ENCODE data around the gene MED16. TPM values are rescaled to one million over a fixed set of nuclear protein-coding genes. Genes with fewer than 3 reads are reported as not detected.
"Not testable (repeated sequence)": the region's sequence is repeated elsewhere in the genome, so short reads cannot be mapped to it uniquely, and the experiment has no call there.

MED16 gene
- total RNA-seq, 1 donor from 2014 or later: 55.7 TPM

DNA sequence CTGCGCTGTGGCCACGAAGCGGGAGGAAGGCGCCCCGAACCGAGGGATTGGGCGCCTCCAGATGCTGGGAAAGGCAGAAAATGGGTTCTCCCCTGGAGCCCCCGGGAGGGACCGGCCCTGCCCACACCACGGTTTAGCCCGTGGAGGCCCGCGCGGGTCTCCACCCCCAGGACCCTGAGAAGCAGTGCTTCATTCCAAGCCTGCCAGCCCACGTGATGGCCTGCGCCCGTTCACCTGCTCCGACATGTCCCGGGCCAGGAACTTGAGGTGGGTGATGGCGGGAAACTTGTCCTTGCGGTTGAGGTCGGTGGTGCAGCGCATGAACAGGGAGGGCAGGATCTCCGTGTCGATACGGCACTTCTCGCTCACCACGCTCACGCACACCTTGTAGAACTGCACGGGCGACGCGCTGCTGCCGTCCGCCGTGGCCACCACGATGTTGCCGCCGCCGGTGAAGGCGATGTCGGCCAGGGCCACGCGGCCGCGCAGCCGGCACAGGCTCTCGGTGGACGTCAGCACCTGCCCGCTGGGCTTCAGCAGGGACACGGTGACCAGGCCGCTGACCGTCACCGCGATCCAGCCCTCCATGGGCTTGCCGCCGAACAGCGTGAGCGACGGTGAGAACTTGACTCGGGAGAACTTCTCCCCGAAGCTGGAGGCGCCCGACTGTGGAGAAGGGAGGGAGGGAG is 7.3 kb downstream of the MED16 start:
- intact Hi-C loops (cut with micrococcal nuclease): no loop called here
- Mint-ChIP-seq H3K4me3 (ENCODE audit: low read depth) (no peak overlapping the region), H3K27me3 (ENCODE audit: low read depth) (no peaks in the 10 kb centered on the region), H3K36me3 (ENCODE audit: low read depth) (peaks cover 25% of the 10 kb centered on the region), H3K4me1 (ENCODE audit: low read depth) (no peaks in the 10 kb centered on the region), H3K27ac (no peak overlapping the region), H3K9me3 (no peaks in the 10 kb centered on the region)
- no peak for DNase-seq (ENCODE audit: low spot score)

DNA sequence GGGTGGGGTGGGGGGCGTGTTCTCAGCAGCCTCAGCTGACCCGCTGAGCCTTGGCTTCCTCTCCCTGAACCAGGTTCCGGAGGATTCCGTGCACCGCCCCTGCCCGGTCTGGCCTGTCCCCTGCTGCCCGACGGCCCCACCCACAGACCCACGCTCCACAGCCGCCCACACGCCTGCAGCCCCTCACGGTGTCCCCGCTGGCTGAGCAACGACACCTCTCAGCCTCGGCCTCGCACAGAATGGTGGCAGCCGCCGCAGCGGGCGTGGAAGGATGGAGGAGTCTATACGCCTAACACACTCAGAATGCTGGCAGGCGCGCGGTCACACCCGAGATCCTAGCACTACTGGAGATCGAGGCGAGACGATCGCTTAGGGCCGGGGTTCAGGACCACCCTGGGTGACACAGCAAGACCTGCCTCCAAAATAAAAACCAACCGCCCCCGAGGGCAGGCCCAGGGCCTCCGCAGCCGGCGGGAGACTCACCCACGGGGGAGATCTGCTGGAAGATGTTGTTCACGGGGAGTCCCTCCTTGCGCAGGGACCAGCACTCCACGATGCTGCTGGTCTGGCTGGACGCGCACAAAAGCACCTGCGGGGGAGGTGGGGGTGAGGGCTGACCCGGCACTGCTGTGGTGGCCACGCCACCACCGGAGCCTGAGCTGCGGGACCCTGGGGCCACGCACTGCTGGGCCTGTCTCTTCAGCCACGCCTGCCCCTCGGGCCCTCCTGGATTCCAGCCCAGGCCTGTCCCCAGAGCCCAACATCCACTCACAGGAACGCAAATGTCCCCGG is 8.4 kb downstream of the MED16 start:
- H3K36me3 Mint-ChIP-seq (ENCODE audit: low read depth): peaks cover 25% of the 10 kb centered on the region
- no peaks in the 10 kb centered on the region for H3K9me3 Mint-ChIP-seq
- H3K27me3 Mint-ChIP-seq (ENCODE audit: low read depth): no peaks in the 10 kb centered on the region
- no peak overlapping the region for H3K4me3 Mint-ChIP-seq (ENCODE audit: low read depth)
- no peak for DNase-seq (ENCODE audit: low spot score)
- intact Hi-C loops (cut with micrococcal nuclease): no loop called here
- no peaks in the 10 kb centered on the region for H3K4me1 Mint-ChIP-seq (ENCODE audit: low read depth)
- no peak overlapping the region for H3K27ac Mint-ChIP-seq

DNA sequence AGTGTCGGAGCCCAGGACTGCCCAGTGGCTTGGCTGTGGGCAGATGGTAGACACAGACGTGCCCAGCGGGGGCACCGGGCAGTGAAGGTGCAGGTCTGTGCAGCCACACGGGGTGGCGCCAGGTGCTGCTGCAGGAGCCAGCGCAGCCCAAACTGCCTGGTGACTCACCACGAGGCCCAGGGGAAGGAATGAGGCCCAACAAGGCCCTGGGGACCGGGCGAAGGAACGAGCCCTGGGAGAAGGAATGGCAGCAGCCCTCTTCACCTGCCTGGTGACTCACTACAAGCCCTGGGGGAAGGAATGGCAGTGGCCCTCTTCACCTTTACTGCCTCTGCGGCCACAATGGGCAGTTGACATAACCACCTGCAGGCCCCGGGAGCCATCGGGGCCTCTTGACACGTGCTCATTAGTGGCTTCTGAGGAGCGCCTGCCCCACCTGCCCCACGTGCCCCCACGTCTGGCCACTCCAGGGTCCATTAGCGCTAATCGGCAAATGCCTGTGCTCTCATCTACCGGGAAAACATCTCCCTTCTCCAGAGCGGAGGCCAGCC is 9.3 kb downstream of the MED16 start:
- DNase-seq (ENCODE audit: low spot score): no peak
- H3K36me3 Mint-ChIP-seq (ENCODE audit: low read depth): peaks cover 21% of the 10 kb centered on the region

DNA sequence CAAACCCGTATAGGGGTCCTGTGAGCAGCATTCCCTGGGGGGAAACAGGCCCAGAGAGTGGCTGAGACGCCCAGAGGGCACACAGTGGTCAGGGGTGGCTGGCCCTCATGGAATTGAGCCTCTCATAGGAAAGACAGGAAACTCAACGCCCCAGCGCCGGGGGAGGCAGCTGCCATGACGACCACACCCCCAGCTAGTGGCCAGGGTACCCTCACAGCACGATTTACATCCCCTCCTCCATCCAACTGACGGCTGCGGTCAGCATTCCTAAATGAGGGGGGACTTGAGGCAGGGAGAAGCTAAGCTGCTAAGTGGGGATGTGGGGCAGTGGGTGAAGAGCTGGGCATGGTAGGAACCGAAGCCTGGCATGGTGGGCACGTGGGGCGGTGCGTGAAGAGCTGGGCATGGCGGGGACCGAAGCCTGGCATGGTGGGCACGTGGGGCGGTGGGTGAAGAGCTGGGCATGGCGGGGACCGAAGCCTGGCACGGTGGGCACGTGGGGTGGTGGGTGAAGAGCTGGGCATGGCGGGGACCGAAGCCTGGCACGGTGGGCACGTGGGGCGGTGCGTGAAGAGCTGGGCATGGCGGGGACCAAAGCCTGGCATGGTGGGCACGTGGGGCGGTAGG is 10.0 kb downstream of the MED16 start:
- no peaks in the 10 kb centered on the region for H3K4me1 Mint-ChIP-seq (ENCODE audit: low read depth)
- intact Hi-C loops (cut with micrococcal nuclease): no loop called here
- H3K36me3 Mint-ChIP-seq (ENCODE audit: low read depth): peaks cover 21% of the 10 kb centered on the region
- H3K27me3 Mint-ChIP-seq (ENCODE audit: low read depth): no peaks in the 10 kb centered on the region
- no peak for DNase-seq (ENCODE audit: low spot score)
- no peak overlapping the region for H3K27ac Mint-ChIP-seq
- H3K4me3 Mint-ChIP-seq (ENCODE audit: low read depth): no peak overlapping the region
- no peaks in the 10 kb centered on the region for H3K9me3 Mint-ChIP-seq

More for the DNA sequence above, 9.3 kb downstream of the MED16 start:
- Mint-ChIP-seq H3K27ac (no peak overlapping the region), H3K27me3 (ENCODE audit: low read depth) (no peaks in the 10 kb centered on the region), H3K4me3 (ENCODE audit: low read depth) (no peak overlapping the region), H3K4me1 (ENCODE audit: low read depth) (no peaks in the 10 kb centered on the region), H3K9me3 (no peaks in the 10 kb centered on the region)
- intact Hi-C loops (cut with micrococcal nuclease): no loop called here

DNA sequence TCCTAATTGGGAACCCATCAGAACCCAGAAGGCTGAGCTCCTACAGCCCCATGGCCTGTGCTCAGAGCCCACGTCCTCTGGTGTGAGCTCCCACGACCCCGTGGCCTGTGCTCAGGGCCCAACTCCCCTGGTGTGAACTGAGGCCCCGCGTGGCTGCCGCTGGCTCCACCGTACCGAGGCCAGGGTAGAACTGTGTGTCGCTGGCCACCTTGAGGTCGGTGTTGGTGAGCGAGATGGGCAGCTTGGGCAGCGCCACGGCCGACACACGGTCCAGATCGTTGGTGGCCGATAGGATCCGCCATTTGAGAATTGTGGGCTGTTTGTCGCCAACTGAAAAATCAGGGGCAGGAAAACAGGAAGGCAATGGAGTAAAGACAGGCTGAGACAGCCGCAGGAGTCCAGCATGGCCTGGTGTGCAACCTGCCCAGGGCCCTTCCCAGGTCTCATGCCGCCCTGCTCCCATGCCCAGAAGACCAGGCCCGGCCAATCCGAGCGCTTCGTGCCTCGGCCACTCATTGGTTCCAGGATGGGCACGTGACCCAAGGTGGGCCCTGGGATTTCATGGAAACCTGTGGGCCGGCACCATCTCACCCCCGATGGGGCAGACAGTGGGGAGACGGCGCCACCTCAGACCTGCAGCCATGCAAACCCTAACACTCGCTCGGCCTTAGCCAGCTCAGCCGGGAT is 11.5 kb downstream of the MED16 start:
- H3K27me3 Mint-ChIP-seq (ENCODE audit: low read depth): no peaks in the 10 kb centered on the region
- H3K36me3 Mint-ChIP-seq (ENCODE audit: low read depth): peaks cover 15% of the 10 kb centered on the region
- intact Hi-C loops (cut with micrococcal nuclease): no loop called here
- no peak overlapping the region for H3K27ac Mint-ChIP-seq
- no peaks in the 10 kb centered on the region for H3K9me3 Mint-ChIP-seq
- DNase-seq (ENCODE audit: low spot score): no peak
- no peaks in the 10 kb centered on the region for H3K4me1 Mint-ChIP-seq (ENCODE audit: low read depth)
- H3K4me3 Mint-ChIP-seq (ENCODE audit: low read depth): no peak overlapping the region

DNA sequence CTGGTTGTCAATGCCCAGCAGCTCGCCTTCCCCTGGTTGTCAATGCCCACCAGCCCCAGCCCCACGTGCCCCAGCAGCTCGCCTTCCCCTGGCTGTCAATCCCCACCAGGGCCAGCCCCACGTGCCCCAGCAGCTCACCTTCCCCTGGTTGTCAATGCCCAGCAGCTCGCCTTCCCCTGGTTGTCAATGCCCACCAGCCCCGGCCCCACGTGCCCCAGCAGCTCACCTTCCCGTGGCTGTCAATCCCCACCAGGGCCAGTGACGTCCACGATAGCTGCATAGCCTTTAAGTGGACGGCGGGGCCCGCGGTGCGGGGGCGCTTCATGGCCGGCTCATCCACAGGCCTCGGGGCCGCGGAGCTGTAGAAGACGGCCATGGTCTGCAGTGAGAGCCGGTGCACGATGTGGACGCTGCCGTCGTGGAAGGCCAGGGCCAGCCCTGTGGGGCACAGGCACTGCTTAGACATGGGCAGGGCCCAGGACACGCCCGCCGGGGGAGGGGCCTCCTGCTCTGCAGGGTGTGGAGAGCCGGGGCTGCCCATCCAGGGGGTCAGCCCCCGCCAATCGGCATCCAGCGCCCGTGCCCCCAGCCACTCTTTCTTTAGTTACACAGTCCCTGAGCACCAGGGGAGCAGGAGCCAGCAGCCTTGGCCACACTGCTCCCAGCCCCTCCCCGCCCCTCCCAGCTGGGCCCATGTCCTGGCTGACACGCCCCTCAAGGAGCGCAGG is 13.1 kb downstream of the MED16 start:
- no peaks in the 10 kb centered on the region for H3K27me3 Mint-ChIP-seq (ENCODE audit: low read depth)
- no peak for DNase-seq (ENCODE audit: low spot score)
- H3K4me1 Mint-ChIP-seq (ENCODE audit: low read depth): no peaks in the 10 kb centered on the region
- H3K27ac Mint-ChIP-seq: no peak overlapping the region
- no peak overlapping the region for H3K4me3 Mint-ChIP-seq (ENCODE audit: low read depth)
- H3K9me3 Mint-ChIP-seq: no peaks in the 10 kb centered on the region
- intact Hi-C loops (cut with micrococcal nuclease): no loop called here
- H3K36me3 Mint-ChIP-seq (ENCODE audit: low read depth): peaks cover 18% of the 10 kb centered on the region

DNA sequence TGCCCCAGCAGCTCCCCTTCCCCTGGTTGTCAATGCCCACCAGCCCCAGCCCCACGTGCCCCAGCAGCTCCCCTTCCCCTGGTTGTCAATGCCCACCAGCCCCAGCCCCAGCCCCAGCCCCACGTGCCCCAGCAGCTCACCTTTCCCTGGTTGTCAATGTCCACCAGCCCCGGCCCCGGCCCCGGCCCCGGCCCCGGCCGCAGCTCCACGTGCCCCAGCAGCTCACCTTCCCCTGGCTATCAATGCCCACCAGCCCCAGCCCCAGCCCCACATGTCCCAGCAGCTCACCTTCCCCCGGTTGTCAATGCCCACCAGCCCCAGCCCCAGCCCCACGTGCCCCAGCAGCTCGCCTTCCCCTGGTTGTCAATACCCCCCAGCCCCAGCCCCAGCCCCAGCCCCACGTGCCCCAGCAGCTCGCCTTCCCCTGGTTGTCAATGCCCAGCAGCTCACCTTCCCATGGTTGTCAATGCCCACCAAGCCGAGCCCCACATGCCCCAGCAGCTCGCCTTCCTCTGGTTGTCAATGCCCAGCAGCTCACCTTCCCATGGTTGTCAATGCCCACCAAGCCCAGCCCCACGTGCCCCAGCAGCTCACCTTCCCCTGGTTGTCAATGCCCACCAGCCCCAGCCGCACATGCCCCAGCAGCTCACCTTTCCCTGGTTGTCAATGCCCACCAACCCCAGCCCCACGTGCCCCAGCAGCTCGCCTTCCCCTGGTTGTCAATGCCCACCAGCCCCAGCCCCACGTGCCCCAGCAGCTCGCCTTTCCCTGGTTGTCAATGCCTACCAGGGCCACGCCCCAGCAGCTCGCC is 14.0 kb downstream of the MED16 start:
- intact Hi-C loops (cut with micrococcal nuclease); H3K27me3 Mint-ChIP-seq (ENCODE audit: low read depth); H3K27ac Mint-ChIP-seq; H3K4me1 Mint-ChIP-seq (ENCODE audit: low read depth); DNase-seq (ENCODE audit: low spot score); H3K4me3 Mint-ChIP-seq (ENCODE audit: low read depth); H3K9me3 Mint-ChIP-seq: not testable (repeated sequence)
- H3K36me3 Mint-ChIP-seq (ENCODE audit: low read depth): peaks cover 18% of the 10 kb centered on the region

DNA sequence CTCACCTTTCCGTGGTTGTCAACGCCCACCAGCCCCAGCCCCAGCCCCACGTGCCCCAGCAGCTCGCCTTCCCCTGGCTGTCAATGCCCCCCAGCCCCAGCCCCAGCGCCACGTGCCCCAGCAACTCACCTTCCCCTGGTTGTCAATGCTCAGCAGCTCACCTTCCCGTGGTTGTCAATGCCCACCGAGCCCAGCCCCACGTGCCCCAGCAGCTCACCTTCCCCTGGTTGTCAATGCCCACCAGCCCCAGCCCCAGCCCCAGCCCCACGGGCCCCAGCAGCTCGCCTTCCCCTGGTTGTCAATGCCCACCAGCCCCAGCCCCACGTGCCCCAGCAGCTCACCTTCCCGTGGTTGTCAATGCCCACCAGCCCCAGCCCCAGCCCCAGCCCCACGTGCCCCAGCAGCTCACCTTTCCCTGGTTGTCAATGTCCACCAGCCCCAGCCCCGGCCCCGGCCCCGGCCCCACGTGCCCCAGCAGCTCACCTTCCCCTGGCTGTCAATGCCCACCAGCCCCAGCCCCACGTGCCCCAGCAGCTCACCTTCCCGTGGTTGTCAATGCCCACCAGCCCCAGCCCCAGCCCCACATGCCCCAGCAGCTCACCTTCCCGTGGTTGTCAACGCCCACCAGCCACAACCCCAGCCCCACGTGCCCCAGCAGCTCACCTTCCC is 14.9 kb downstream of the MED16 start:
- intact Hi-C loops (cut with micrococcal nuclease); H3K27ac Mint-ChIP-seq; H3K4me3 Mint-ChIP-seq (ENCODE audit: low read depth); DNase-seq (ENCODE audit: low spot score); H3K9me3 Mint-ChIP-seq; H3K27me3 Mint-ChIP-seq (ENCODE audit: low read depth); H3K4me1 Mint-ChIP-seq (ENCODE audit: low read depth): not testable (repeated sequence)
- H3K36me3 Mint-ChIP-seq (ENCODE audit: low read depth): peaks cover 15% of the 10 kb centered on the region

DNA sequence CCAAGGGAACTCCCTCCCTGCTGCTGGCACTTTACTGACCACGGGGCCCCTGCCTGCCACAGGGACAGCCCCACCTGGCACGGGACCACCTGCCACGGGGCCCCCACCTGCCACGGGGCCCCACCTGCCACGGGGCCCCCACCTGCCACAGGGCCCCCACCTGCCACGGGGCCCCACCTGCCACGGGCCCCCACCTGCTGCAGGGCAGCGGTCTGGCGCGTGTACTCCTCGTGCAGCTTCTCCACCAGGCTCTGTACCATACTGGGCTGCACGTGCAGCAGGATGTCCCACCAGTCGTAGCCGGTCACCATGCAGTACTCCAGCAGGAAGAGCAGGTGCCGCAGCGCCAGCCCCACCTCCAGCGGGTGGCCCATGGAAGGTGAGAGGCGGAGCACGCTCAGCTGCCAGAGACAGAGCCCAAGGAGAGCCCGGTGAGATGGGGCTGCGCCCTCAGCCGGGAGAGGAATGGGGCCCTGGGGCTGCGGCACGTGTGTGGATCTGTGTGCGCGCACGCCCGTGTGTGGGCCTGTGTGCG is 16.1 kb downstream of the MED16 start:
- no peaks in the 10 kb centered on the region for H3K27me3 Mint-ChIP-seq (ENCODE audit: low read depth)

DNA sequence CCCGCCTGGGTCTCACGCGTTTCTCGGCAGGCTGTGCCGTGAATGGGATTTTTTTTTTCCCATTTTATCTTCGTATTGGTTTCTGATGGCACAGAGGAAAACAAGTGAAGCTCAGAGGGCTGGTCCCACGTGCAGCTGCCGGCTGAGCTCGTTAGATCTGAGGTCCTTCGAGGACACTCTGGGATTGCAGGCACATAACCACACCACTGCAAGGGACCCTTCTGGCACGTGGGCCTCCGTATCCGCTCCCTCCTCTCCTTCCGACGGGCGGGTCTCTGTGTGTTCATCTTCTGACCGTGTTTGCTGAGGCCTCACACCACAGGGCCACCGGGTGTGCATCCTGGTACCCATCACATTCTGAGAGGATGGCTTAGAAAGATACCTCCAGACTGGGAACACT is 16.9 kb downstream of the MED16 start:
- Mint-ChIP-seq H3K9me3 (no peaks in the 10 kb centered on the region), H3K27me3 (ENCODE audit: low read depth) (no peaks in the 10 kb centered on the region), H3K27ac (no peak overlapping the region), H3K4me1 (ENCODE audit: low read depth) (peaks cover 2% of the 10 kb centered on the region), H3K36me3 (ENCODE audit: low read depth) (peaks cover 5% of the 10 kb centered on the region), H3K4me3 (ENCODE audit: low read depth) (no peak overlapping the region)
- no peak for DNase-seq (ENCODE audit: low spot score)
- intact Hi-C loops (cut with micrococcal nuclease): no loop called here

More for the DNA sequence above, 16.1 kb downstream of the MED16 start:
- Mint-ChIP-seq H3K4me3 (ENCODE audit: low read depth) (no peak overlapping the region), H3K27ac (no peak overlapping the region), H3K9me3 (no peaks in the 10 kb centered on the region), H3K4me1 (ENCODE audit: low read depth) (peaks cover 2% of the 10 kb centered on the region), H3K36me3 (ENCODE audit: low read depth) (peaks cover 12% of the 10 kb centered on the region)
- intact Hi-C loops (cut with micrococcal nuclease): no loop called here
- DNase-seq (ENCODE audit: low spot score): no peak

DNA sequence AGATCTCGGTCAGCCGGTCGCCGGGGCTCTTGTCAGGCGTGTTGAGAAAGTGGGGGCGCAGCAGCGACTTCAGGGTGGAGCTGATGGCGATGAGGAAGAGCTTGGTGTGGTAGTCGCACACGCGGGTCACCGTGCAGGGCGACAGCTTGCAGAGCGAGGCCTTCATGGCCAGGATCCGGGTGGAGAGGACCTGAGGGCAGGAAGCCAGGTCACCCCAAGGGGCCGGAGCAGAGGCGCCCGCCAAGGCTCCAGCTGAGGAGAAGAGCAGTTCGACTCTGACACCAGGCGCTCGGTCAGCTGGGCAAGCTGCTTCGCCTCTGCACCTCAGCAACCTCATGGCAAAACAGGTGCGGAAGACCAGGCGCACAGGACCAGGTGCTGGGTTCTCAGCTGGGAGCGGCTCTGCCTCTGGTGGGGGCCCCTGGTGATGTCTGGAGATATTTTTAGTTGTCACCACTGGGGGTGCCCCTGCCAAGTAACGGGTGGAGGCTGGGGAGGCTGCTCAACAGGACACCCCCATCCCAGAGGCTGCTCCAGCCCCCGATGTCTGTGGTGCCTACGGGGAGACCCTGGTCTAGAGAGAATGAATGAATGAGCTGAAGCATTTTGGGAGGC is 17.6 kb downstream of the MED16 start:
- peaks cover 4% of the 10 kb centered on the region for H3K36me3 Mint-ChIP-seq (ENCODE audit: low read depth)
- H3K9me3 Mint-ChIP-seq: no peaks in the 10 kb centered on the region
- no peaks in the 10 kb centered on the region for H3K27me3 Mint-ChIP-seq (ENCODE audit: low read depth)
- DNase-seq (ENCODE audit: low spot score): no peak
- no peak overlapping the region for H3K4me3 Mint-ChIP-seq (ENCODE audit: low read depth)
- no peak overlapping the region for H3K27ac Mint-ChIP-seq
- intact Hi-C loops (cut with micrococcal nuclease): no loop called here
- H3K4me1 Mint-ChIP-seq (ENCODE audit: low read depth): peaks cover 2% of the 10 kb centered on the region

All from activated T-helper 2 cell treated with anti-CD3 and anti-CD28 coated beads, Interferon-gamma antibody, Interleukin-2, Interleukin-4, amounts not matched to agents 10 μg/mL and 5 μg/mL and 100 μg/mL, durations not matched to agents 14 hours and 24 hours and 36 hours (primary cell).